NCI-H128 (cell line): ENCODE results near the gene SLC4A5.
"Not testable (repeated sequence)": the region's sequence is repeated elsewhere in the genome, so short reads cannot be mapped to it uniquely, and the experiment has no call there.

Source experiments
- DNase-seq: peaks from one replicate; lab custom pipeline; 2025; ENCODE audit not compliant: unreplicated experiment; lab: John Stamatoyannopoulos, UW

SLC4A5 gene

GRCh38 chr2:74366036-74366435 lies 22.8 kb upstream of the SLC4A5 start:
- no peak for DNase-seq

DNA sequence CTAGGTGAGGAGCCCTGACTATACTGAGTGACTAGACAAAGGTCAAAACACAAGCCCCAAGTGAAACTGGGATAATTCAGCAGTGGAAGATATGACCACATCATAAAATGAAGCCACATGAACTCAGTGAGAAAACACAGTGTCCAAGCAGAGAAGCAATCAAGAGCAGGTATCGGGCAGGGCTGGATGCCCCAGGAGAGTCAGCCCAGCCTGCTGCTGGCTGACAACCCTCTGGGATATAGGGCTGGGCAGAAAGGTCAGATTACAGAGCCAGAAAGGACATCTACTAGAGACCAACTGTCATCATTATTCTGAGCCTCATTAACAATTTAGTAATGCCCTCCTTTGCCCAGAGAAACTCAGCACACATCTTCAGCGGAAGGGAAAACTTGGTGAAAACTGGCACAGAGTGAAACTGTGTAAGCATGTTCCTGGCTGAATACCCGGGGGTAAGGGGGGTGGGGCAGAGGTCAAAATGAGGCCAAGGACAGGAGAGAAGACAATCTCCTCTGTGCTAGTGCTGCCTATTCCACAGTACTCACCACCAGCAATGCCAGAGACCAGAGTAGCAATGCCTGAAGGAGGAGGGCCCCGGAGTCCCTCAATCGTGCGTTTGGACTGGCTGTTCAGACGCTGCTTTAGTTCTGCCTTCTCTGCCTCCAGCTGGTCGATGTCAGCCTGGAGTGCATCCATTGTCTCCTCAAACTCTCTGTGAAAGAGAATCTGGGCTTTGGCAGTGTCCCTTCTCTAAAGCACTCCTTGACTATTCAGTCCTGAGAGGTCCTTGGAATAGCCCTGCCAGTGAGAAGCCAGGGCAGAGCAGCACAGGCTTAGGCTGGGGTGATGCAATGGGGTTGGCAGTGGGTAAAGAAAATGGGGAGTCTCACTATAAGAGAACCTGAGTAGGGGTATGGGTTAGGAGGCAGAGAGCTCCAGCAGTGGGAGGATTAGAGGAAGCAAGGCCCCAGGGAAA lies 21.6 kb upstream of the SLC4A5 start:
- DNase-seq, result no peak

- DNase-seq, result no peak
Measured at GRCh38 chr2:74361327-74361726, 18.1 kb upstream of the SLC4A5 start.

- DNase-seq, result no peak
Measured at GRCh38 chr2:74357627-74358026, 14.4 kb upstream of the SLC4A5 start.

DNA sequence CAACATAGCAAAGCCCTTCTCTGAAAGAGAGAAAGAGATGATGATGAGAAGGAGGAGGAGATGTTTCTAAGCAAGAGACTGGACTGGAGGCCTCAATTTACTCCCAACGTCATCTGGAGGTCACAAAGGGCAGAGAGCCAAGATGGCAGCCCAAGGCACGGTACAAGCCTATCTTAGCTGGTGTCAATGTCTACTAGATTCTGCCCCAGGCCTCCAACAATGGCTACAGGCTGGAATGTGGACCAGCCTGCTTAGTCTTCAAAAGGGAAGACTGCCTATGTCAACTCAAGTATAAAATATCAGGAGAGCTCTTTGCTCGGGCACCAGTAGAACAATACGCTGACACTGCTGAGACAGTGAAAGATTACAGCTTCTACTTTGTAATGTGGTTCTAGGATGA lies 6.7 kb upstream of the SLC4A5 start:
- DNase-seq, result no peak

DNA sequence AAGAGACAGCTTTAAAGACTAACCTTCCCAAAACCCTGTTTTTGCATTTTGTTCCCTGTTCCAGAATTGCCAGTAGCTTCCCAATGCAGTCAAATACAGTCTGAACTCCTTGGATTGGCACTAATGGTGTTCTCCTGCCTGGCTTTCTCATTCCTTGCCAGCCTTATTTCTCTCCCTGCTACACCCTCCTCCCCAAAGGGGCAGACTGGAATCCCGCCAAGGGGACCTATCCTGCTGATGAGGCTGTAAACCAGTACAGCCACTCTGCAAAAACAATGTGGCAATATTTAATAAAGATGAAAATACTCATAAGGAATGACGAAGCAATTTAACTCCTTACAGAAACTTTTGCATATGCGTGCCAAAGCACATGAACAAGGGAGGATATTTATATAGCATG lies 4.5 kb upstream of the SLC4A5 start:
- no peak for DNase-seq

DNA sequence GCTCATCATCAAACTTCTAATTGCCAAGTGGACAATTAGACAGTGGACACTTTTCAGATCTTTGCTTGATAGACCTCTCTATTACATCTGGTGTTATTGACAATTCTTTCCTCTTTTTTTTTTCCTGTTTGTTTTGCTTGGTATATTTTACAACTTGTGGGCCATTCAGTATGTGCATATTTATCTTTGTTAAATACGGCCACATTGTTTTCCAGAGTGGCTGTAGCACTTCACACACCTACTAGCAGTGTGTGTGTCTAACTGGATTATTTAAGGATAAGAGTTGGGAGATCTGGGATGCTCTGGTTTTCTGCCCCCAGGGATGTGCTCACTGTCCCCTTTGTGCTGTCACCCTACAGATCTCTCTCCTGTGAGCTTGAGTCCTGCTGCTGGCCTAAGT lies 4.1 kb upstream of the SLC4A5 start:
- DNase-seq, result no peak

GRCh38 chr2:74345272-74345943 lies 2.2 kb upstream of the SLC4A5 start:
- DNase-seq, result no peak

GRCh38 chr2:74336227-74336626 lies 7.0 kb downstream of the SLC4A5 start:
- DNase-seq, result not testable (repeated sequence)

DNA sequence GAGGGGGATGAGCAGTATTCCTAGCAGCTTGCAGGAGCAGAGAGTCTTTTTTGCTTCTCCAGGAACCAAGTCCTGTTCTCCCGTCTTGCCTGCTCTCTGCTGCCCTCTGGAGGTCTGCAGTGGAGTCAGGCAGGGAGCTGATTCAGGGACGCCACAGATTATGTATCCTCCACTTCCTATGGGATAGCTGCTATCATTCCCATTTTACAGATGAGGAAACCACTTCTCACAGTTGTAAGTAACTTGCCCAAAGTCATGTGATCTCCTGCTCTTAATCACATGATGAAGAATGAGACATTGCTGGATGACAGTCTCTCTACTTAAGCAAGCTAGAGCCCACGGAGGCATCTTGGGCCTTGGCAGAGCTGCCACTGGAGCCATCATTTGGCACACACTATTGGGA lies 8.3 kb downstream of the SLC4A5 start:
- DNase-seq, result peak; percentile 38

DNA sequence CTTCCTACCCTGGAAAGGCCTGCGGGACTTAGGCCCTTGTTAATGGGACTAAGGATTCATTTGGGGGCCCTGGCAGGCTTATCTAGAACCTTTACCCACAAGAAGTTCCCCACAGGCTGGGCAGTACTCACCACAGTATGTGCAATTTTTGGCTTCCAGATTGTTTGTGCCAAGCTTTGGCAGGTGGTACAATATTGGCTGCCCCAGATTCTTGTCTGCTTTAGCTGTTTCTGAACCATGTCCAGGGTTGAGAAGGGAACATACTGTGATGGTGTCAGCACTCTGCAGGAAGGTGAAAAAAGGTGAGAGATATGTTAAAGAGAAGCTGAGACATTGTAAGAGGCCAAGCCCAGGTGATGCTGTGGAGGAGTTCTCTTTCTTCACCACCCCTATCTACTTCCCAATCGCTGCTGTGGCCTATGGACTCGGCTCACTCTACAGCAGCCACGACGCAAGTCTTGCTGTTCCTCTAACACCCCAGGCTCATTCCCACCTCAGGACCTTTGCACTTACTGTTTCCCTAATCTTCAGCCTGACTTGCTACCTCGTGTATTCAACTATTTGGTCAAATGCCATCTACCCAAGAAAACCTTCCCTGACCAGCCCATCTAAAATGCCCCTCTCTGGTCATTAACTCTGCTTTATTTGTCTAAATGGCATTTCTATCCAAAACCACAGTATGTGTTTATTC lies 9.2 kb downstream of the SLC4A5 start:
- no peak for DNase-seq

GRCh38 chr2:74333175-74333574 lies 10.0 kb downstream of the SLC4A5 start:
- peak; percentile 12 for DNase-seq

DNA sequence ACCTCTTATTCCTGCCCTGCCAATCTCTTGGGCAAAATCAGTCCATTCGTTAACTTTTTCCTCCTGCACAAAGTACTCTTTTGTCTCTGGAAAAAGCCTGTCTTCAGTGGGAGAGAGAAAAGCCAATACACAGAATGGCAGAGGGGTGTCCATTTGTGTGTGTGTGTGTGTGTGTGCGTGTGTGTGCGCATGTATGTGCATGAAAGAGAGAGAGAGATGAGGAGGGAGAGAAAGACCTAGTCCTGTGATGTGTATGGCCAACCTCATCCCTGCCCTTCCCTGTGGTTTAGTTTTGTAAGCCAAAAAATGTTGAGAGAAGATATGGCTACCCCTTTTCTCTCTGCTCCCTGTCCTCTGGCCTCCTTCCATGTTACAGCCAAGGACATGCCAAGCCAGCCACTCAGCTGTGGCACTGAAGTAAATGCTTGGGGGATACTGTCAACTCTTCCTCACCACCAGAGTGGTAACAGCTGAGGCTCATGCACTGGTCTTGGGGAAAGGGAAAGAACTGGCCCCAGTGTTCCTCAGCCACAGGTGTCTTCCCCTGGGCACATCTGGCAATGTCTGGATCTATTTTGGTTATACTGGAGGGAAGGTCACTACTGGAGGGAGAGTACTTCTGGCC lies 10.6 kb downstream of the SLC4A5 start:
- DNase-seq, result no peak

- no peak for DNase-seq
Measured at GRCh38 chr2:74328573-74328972, 14.6 kb downstream of the SLC4A5 start.

DNA sequence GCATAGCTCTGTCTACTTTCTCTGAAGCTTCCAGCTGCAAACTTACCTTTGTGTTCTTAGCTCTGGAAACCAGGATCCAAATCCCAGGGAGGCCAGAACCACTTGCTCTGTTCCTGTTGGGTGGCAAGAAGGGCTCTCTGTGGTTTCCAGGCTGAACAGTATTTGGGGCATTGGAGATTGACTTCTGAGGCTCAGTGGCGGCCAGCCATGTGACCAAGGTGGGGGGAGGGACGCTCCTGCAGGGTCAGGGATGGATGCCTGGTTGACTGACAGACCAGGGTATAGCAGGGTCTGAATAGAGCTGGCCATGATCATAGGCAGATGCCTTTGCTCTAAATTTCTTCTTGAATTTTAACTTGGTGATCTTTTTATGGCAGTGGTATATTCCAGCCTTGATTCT lies 15.1 kb downstream of the SLC4A5 start:
- no peak for DNase-seq

DNA sequence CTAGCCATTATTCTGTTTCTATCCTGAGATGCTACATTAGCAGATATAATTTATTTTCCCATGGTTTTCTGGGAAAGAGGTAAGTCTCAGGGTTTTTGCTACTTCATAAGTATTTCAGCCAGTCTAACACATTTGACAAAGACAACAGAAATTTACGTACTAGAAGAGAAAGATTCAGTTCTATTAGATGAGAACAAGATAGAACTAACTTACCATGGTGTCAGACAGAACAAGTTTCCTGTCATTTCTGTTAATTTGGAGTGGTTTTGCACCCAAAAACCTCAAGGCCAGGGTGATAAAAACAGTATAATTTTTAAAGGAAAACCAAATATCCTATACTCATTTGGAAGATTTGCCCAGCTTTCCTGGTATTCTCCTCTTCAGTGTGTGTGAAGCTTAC lies 15.6 kb downstream of the SLC4A5 start:
- DNase-seq, result no peak

DNA sequence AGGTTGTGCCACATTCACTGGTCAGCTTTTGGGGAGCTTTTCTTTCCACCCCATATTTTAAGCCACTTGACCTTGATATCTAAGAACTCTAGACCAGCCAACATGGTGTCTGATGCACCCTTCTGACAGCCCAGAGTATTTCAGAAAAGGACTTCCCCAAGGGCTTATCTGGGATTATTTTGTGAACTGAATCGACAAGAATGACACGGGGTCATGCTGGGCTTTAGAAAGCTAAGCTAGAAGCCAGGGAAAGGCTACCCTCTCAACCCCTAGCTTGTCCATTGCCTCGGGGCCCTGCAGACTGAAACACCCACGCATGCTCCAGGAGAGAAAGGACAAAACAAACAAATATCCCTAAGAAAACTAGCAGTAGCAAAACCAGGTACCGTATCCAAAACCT lies 16.0 kb downstream of the SLC4A5 start:
- no peak for DNase-seq

- no peak for DNase-seq
Measured at GRCh38 chr2:74325815-74326214, 17.4 kb downstream of the SLC4A5 start.

- no peak for DNase-seq
Measured at GRCh38 chr2:74321737-74322136, 21.5 kb downstream of the SLC4A5 start.

DNA sequence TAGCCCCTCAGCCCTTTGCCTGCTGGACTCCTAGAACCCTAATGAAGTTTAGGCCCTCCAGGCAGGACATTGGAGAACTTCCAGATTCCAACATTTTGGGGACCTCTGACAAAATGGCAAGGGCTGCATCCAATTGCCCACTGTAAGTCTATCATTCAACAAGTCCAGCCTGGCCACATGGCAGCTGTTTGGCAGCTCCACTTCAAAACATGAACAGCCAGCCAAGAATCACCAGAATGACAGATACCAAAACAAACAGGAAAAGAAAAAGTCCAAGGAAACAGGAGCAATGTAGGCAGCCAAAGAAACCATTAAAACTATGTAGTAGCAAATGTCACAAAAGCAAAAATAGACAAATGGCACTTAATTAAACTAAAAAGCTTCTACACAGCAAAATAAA lies 25.5 kb downstream of the SLC4A5 start:
- DNase-seq, result no peak

DNA sequence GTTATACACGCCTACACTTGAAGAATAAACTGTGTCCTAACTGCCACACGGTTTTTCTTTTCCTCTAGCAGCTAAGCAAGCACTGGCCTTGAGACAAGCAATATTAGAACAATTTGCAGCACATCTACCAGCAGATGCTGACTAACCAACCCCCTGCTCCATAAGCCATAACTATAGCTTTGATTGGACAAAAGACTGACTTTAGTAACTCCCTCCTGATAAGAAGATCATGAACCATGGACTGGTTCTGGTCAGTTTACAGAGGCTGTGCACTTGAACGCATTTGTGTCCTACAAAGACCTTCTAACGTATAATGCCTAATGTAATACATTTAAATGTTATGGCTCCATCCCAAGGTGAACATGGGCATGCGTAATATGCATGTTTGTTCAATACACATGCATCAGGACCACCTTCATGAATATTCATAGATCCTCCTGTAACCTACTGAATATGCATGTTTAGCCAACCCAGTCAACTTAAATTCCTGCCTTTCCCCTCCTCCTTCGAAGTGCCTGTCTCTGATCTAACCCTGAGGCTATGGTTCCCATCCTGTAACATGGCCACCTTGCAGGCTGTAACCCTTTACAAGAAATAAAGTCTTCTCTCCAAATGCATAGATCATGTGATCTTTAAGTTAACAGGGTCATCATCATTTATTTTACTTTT lies 26.5 kb downstream of the SLC4A5 start:
- DNase-seq, result no peak
